GM18861 (cell line): ENCODE measurements around the gene GPR157.

Experiments
- ATAC-seq: cut with Tn5 transposase; IDR thresholded peaks from one replicate; pipeline ENCODE4 v1.9.1; 2021; ENCODE audit not compliant: unreplicated experiment

The GPR157 gene

DNA sequence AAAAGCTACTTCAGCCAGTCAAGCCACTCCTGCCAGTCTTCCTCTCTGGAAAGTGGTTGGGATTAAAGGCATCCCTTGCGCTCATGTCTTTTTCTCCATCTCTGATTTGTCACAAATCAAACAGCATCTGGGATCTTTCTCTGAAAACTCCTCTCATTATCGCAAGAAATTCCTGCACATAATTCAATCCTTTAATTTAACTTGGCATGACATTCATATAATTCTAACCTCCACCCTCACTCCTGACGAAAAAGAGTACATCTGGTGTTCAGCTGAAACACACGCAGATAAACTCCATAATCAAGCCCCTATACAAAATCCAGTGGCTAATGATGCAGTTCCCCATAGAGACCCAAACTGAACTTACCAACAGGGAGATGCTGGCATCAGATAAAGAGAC, 40.1 kb downstream of the GPR157 start:
- ATAC-seq = no peak

GRCh38 chr1:9087411-9088125, 41.3 kb downstream of the GPR157 start:
- no peak for ATAC-seq

DNA sequence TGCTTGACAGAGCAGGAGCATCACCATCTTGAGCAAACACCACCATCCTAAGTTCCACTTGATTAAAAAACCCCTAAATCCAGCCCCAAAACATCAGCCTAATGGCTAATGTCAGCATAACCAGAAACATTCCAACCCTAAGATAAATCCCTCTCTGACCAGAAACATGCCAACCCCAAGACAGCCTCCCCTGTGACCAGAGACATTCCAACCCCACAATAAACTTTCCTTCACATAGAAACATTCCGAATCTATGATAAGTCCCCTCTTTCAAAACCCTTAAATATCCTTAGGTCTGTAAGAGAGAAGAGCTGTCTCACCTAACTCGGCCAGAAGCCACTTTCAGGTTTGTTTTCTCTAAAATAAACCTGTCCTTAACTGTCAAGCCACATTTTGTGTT, 42.1 kb downstream of the GPR157 start:
- ATAC-seq = no peak

DNA sequence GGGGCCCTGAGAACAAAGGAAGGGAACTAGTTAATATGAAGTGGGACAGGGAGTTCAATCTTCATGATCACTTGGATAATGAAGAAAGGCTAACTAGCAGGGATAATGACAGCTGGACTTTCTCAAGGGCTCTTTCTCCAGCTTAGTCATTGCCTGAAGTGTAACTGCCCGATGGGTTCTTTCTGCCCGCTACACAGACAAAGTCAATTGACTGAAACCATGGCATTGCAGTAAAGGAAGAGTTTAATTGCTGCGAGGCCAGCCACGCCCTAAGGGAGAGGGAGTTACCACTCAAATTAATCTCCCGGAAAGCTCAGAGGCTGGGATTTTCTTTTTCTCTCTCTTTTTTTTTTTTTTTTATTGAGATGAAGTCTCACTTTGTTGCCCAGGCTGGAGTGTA, 42.9 kb downstream of the GPR157 start:
- no peak for ATAC-seq

- ATAC-seq = no peak
Measured at GRCh38 chr1:9085306-9085940, 43.5 kb downstream of the GPR157 start.

- no peak for ATAC-seq
Measured at GRCh38 chr1:9084906-9085305, 44.0 kb downstream of the GPR157 start.

DNA sequence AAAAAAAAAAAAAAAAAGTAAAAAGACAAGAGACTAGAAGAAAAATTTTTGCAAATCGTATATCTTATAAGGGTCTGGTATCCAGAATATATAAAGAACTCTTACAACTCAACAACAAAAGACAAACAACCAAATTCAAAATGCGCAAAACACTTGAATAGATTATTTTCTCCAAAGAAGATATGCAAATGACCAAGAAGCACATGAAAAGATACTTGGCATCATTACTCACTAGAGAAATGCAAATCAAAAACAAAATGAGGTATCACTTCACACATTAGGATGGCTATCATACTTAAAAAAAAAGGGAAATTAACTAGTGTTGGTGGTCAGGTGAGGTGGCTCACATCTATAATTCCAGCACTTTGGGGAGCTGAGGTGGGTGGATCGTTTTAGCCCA, 47.4 kb downstream of the GPR157 start:
- no peak for ATAC-seq

DNA sequence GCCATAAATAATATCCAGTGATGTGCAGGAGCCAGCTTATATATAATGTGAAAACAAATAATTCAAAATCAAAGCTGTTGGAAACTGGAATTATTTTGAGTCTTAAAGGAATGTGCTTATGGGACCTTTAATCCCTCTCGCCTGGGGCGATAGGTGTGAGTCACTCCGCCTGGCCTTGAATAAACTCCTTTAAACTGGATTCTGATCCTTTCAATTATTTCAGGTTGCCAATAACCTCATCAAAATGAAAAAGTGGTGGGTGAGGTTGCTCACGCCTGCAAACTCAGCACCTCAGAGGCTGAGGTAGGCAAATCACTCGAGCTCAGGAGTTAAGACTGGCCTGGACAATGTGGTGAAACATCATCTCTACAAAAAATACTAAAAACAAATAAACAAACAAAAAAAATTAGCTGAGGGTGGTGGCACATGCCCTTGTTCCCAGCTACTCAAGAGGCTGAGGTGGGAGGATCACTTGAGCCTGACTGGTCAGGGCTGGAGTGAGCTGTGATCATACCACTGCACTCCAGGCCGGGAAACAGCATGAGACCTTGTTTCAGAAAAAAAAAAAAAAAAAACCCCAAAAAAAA, 48.1 kb downstream of the GPR157 start:
- ATAC-seq = peak; percentile 8

DNA sequence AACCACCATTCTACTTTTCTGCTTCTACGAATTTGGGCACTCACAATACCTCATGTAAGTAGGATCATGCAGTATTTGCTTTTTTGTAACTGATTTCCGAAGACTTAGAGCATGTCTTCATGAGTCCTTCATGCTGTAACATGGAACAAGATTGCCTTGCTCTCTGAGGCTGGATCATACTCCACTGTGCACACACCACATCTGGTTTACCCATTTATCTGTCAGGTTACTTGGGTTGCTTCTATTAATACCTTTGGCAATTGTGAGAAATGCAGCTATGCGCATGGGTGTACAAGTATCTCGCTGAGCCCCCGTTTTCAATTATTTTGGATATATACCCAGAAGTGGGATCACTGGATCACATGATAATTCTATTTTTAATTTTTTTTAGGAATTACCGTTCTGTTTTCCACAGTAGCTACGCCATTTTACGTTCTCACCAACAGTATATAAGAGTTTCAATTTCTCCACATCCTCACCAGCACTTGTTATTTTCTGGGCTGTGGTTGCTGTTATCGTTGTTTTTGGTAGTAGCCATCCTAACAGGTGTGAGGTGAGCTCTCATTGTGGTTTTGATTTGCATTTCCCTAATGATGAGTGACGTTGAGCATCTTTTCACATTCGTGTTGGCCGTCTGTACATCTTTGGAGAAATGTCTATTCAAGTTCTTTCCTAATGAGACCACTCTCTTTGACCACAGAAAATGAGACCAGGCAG, 48.8 kb downstream of the GPR157 start:
- ATAC-seq = peak; percentile 39

DNA sequence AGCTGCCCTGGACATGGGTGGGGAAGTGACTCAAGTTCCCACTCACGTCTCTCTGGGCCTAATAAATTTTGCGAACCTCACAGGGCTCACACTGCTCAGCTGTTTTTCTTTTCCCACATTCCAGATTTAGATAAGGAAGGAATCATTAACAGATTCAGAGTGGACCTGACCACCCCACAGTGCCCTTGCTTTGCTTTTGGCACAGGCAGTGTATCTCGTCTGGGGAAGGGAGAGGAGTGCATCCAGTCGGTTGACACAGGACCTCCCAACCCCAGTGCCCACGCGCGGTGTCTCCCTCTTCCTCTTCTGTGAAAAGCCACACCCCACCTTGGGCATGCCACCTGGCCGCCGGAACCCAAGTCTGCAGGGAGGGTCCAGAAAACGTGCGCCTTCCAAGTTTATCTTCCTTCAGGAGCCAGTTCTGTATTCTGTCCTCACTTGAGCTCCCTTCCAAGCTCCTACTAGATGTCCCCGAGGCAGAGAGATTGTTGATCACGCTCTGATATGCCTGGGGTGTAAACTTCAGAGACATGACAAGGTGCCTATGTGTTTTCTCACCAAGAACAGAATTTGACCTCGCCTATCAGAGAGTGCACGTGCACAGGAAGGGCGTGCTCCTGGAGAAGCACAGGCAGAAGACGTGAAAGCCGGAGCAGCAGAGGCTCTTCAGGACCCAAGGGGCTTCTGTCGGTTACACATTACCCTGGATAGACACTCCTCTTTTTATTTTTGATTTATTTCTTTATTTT, 50.0 kb downstream of the GPR157 start:
- ATAC-seq = no peak

GRCh38 chr1:9078015-9078751, 50.7 kb downstream of the GPR157 start:
- no peak for ATAC-seq

DNA sequence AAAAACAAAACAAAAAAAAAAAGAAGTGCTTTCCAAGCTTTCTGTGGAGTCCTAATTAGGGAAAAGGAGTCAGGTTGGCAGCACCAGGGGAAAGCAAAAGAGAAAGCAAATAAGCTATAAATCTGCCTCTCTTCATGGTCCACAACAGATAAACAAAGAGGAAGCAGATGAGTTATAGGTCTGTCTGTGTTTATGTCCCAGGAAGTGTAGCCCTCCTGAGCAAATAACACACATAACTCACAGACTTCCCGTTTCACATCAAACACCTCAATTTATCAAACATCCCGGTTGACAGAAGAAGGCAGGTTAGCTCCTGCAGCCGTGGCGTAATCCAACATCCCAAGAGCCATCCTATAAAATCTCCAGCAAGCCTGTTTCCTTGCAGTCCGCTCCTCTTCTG, 53.9 kb downstream of the GPR157 start:
- ATAC-seq = no peak

DNA sequence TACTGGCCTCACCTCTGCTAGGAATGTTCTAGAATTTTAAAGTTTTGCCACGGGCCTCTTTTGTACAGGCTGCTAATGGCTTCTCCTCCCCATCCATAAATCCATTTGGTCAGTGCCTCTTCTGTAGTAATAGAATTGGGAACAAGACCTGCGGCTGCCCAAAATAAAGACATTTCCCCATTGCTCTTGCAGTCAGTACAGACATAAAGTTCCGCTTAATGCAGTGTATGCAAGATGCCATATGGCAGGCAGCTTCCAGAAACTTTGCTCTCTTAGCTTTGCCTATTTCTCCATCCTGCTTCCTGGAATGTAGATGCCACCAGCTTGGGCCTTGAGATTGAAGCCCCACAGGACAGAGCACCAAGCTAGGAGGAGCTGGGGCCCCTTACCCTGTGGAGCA, 55.8 kb downstream of the GPR157 start:
- no peak for ATAC-seq

DNA sequence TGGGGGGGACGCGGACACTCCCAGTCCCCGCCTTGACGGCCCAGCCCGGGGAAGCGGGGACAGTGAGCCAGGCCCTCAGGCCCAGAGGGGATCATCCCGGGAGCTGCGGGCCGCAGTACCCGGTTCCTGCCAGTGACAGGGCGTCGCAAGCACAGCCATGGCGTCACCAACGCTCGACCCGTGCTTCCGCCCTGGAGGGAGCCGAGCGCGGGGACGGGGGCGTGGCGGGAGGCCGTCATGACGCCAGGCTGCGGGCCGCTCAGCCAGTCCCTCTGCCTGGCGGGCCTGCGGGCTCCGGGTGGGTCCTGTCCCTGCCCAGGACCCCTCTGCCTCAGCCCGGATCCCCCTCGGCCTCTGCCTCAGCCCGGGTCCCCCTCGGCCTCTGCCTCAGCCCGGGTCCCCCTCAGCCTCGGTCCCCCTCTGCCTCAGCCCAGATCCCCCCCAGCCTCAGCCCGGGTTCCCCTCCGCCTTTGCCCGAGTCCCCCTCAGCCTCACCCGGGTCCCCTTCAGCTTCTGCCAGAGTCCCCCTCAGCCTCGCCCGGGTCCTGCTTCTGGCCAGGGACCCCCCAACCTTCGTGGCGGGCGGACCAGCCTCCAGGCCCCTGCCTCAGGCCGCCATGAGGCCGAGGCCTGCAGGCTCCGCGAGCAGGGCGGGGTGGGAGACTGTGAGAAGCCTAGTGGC, 57.2 kb downstream of the GPR157 start:
- ATAC-seq = no peak

GRCh38 chr1:9070486-9070885, 58.4 kb downstream of the GPR157 start:
- no peak for ATAC-seq

- ATAC-seq = peak; percentile 81
Measured at GRCh38 chr1:9069326-9070100, 59.4 kb downstream of the GPR157 start, which contains the start of gene SLC2A5. SLC2A5 (minus strand) TSS chr1:9069635; CDS start chr1:9069536, 99 bp downstream.

- ATAC-seq = no peak
Measured at GRCh38 chr1:9068981-9069325, 59.9 kb downstream of the GPR157 start.

DNA sequence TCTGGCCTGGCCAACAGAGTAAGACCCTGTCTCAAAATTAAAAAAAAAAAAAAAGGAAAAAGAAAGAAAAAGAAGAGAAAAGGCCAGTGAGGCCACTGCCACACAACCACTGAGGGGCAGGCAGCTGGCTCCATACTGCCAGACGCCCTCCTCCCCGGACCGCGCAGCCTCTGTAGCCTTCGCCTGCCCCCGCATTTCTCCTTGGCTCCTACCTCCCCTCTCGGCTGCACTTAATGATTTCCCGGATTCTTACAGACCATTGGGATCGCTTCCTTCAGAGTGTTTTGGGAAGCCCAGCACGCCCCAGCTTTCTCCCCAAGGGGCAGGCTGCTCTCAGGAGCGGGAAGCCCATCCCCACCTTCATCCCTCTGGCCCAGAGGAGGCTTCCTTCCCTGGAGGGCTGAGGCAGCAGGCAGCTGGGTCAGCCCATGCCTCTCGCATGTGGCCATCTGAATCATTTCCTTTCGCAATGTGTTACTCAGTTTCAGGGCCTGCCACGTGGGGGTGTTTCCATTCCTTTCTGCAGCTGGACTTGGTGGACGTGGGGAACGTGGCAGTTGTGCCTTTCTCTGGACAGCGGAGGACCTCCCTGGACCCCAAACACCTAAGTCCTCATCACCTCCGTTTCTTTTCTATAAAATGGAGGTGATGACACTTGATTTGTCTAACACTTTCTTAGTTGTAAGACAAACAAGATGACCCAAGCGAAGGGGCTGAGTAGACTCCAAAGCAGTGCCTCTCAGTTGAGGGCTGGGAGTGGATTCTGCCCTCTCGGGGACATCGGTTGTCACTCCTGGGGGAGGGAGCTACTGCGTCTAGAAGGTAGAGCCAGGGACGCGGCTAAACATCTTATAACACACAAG, 61.7 kb downstream of the GPR157 start:
- no peak for ATAC-seq
